Measurements from ENCODE around the gene CACNB2. TPM values are rescaled to one million over a fixed set of nuclear protein-coding genes. Genes with fewer than 3 reads are reported as not detected.

Gene CACNB2
- total and polyA plus RNA-seq, 8 donors, result 4.9 to 11.1 (median 7.3) TPM

DNA sequence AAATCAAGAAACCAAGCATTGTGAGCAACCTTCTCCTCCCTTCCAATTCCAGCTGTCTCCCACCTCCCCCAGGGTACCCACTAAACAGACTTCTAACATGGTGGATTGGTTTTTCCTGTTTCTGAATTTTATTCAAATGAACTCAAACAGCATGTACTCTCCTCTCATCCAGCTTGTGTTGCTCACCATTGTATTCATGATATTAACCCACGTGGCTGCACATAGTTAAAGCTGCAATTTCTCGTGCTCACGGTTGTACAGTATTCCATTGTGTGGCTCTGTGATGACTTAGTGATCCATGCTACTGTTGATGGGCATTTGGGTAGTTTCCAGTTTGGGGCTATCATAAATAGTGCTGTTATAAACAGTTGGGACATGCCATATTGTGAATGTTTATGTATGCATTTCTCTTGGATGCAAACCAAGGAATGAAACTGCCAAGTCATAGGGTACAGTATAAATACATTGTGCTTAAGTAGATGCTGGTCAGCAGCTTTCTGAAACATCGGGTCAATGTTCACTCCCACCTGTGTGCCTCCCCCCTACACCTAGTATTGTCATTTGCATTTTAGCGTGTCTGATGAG is 124.3 kb downstream of the CACNB2 start:
- no peaks in the 10 kb centered on the region for H3K9me3 ChIP-seq
- FAIRE-seq, result no peak
- intact Hi-C loops (cut with DNase I), result no loop called here
- no peak overlapping the region for H3K27ac ChIP-seq
- H3K27me3 ChIP-seq, result no peaks in the 10 kb centered on the region
- no peaks in the 10 kb centered on the region for H3K36me3 ChIP-seq
- TF ChIP-seq, protein P1, sequence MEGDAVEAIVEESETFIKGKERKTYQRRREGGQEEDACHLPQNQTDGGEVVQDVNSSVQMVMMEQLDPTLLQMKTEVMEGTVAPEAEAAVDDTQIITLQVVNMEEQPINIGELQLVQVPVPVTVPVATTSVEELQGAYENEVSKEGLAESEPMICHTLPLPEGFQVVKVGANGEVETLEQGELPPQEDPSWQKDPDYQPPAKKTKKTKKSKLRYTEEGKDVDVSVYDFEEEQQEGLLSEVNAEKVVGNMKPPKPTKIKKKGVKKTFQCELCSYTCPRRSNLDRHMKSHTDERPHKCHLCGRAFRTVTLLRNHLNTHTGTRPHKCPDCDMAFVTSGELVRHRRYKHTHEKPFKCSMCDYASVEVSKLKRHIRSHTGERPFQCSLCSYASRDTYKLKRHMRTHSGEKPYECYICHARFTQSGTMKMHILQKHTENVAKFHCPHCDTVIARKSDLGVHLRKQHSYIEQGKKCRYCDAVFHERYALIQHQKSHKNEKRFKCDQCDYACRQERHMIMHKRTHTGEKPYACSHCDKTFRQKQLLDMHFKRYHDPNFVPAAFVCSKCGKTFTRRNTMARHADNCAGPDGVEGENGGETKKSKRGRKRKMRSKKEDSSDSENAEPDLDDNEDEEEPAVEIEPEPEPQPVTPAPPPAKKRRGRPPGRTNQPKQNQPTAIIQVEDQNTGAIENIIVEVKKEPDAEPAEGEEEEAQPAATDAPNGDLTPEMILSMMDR (IDR thresholded peaks at IDR 0.05), result no peak
- no peak for DNase-seq
- 79 to 85% methylated on average over 5 of the region's 5 CpGs for WGBS, 2 donors
- ATAC-seq, result no peak
- peaks cover 0 to 15% (median 14%) of the 10 kb centered on the region in 3 donors for H3K4me1 ChIP-seq
- H3K4me3 ChIP-seq, result no peak overlapping the region

DNA sequence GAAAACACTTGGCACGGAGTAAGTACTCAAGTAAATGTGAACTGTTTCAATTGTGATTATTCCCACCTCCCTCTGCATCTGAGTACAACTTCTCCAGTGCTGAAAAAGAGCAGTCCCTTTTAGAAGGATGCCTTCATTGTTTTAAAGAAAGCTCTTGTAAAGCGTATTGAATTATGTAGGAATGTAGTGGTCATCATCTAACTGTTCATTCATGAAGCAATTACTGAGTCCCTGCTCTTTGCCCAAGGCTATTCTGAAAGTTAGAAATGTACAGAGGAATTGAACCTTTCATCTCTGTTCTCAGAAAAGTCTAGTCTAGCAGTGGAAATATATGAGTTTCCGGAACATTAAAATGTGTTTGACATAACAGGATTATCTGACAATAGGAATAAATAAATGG is 127.8 kb downstream of the CACNB2 start:
- H3K36me3 ChIP-seq, result no peaks in the 10 kb centered on the region
- peaks cover 0 to under 1% (median 0%) of the 10 kb centered on the region in 3 donors for H3K4me1 ChIP-seq
- H3K4me3 ChIP-seq, result no peak overlapping the region
- TF ChIP-seq, protein P1 (IDR thresholded peaks at IDR 0.05), result no peak
- no peaks in the 10 kb centered on the region for H3K9me3 ChIP-seq
- H3K27ac ChIP-seq, result no peak overlapping the region
- no peak for FAIRE-seq
- no peak for ATAC-seq
- intact Hi-C loops (cut with DNase I), result no loop called here
- no peak for DNase-seq
- WGBS, 2 donors, result 94 to 96% methylated on average over 3 of the region's 3 CpGs
- no peaks in the 10 kb centered on the region for H3K27me3 ChIP-seq

DNA sequence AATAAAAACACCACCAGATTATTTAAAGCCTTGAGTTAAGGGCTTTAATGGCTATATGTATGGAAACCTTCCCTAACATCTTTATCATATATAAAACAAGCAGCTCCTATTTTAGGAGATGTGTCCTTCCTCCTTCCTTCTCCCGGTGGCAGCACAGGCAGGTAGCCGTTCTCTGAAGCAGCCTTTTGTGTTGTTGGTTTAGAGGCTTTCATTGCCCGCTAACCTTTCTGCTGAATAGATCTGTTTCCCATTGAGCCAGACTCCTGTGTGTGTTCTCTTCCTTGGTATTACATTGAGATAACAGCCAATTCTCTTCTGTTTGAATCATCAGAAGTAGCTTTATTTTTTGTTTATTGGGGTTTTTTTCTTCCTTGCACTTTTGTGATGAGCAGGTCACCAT is 131.3 kb downstream of the CACNB2 start:
- TF ChIP-seq, protein P1 (IDR thresholded peaks at IDR 0.05), result no peak

DNA sequence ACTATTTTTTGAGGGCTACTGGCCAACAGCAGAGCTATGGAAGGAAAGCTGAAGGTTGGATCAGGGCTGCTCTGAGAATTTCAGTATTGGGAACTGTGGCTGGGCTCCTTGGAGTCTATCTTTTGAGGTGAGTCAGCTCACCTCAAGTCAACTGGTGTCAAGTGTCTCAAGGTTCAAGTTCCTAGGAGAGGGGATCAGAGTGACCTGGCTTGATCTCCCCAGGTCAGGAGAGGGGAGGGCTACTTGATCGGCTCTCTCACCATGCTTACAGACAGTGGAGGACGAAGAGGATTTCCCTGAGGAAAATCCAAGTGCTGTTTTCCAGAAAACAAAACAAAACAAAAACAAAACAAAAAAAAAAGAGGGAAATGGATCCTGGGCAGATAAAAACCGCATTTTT is 132.8 kb downstream of the CACNB2 start:
- H3K4me3 ChIP-seq, result no peak overlapping the region
- intact Hi-C loops (cut with DNase I), result no loop called here
- H3K36me3 ChIP-seq, result no peaks in the 10 kb centered on the region
- DNase-seq, result no peak
- no peaks in the 10 kb centered on the region for H3K9me3 ChIP-seq
- H3K27ac ChIP-seq, result no peak overlapping the region
- FAIRE-seq, result no peak
- 89 to 97% methylated on average over 3 of the region's 3 CpGs for WGBS, 2 donors
- H3K27me3 ChIP-seq, result no peaks in the 10 kb centered on the region
- H3K4me1 ChIP-seq, result no peaks in the 10 kb centered on the region
- TF ChIP-seq, protein P1 (IDR thresholded peaks at IDR 0.05), result no peak
- no peak for ATAC-seq

More for the DNA sequence above, 131.3 kb downstream of the CACNB2 start:
- H3K9me3 ChIP-seq, result no peaks in the 10 kb centered on the region
- FAIRE-seq (no peak), ATAC-seq (no peak), DNase-seq (no peak)
- no peaks in the 10 kb centered on the region for H3K4me1 ChIP-seq
- WGBS, 2 donors, result 86 to 89% methylated on average over 3 of the region's 3 CpGs
- intact Hi-C loops (cut with DNase I), result no loop called here
- no peaks in the 10 kb centered on the region for H3K27me3 ChIP-seq
- no peaks in the 10 kb centered on the region for H3K36me3 ChIP-seq
- H3K27ac ChIP-seq, result no peak overlapping the region
- H3K4me3 ChIP-seq, result no peak overlapping the region

DNA sequence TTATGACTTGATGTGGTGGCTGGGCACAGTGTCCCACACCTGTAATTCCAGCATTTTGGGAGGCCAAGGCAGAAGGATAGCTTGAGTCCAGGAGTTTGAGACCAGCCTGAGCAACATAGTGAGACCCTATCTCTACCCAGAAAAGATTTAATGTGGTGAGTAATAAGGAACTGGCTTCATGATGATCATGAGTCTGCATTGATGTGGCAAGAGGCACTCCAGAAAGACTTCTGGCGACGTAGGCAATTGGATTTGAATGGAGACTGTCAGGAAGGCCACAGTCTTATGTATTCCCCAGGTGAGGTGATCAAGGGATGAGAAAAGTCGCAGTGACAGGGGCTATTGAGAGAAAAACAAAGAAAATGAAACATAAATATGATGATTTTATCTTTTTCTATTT is 138.0 kb downstream of the CACNB2 start:
- ATAC-seq, result no peak
- H3K4me3 ChIP-seq, result no peak overlapping the region
- intact Hi-C loops (cut with DNase I), result no loop called here
- no peaks in the 10 kb centered on the region for H3K4me1 ChIP-seq
- TF ChIP-seq, protein P1 (IDR thresholded peaks at IDR 0.05), result no peak
- 95% methylated on average over 3 of the region's 3 CpGs for WGBS, 2 donors
- H3K9me3 ChIP-seq, result no peaks in the 10 kb centered on the region
- H3K27ac ChIP-seq, result no peak overlapping the region
- no peak for DNase-seq
- H3K36me3 ChIP-seq, result no peaks in the 10 kb centered on the region
- no peak for FAIRE-seq
- no peaks in the 10 kb centered on the region for H3K27me3 ChIP-seq

Data from pancreas (tissue), 10 donors.